ENCODE data around the gene GALNT14. TPM values are rescaled to one million over a fixed set of nuclear protein-coding genes. Genes with fewer than 3 reads are reported as not detected.
A peak's percentile ranks its signal among the peaks of the same experiment; 100 is the strongest.

Gene GALNT14
- total RNA-seq, 4 donors from 2014 or later: 1.00 TPM; not detected in 3

GRCh38 chr2:30979822-30980245 is 158.4 kb downstream of the GALNT14 start:
- DNase-seq: no peak
- peak overlapping the region in 1 of 4 donors; percentile 39 for H3K27ac ChIP-seq
- in situ Hi-C loops (cut with MboI; ENCODE audit: low pct_ligation_motif_present in 1 of 4, low pct_unique_long_range_greater_than_20kb in 1 of 4, low sequenced_read_pairs in 3 of 4): no loop called here

GRCh38 chr2:30978854-30979253 is 159.4 kb downstream of the GALNT14 start:
- no peaks in the 10 kb centered on the region for H3K36me3 ChIP-seq
- WGBS, 2 donors (ENCODE audit: low coverage in 1 of 2): 96 to 100% methylated on average over 3 to 6 of the region's 6 CpGs
- no peaks in the 10 kb centered on the region for H3K4me1 ChIP-seq
- in situ Hi-C loops (cut with MboI; ENCODE audit: low pct_ligation_motif_present in 1 of 4, low pct_unique_long_range_greater_than_20kb in 1 of 4, low sequenced_read_pairs in 3 of 4) (no loop called here), intact Hi-C loops (cut with DNase I; ENCODE audit: low total_unique reads) (no loop called here)
- DNase-seq: no peak
- H3K27ac ChIP-seq: no peak overlapping the region
- no peaks in the 10 kb centered on the region for H3K27me3 ChIP-seq
- TF ChIP-seq EP300 (IDR thresholded peaks at IDR 0.05; ENCODE audit: low read depth) (no peak), CTCF (IDR thresholded peaks at IDR 0.05) (no peak), POLR2A (IDR thresholded peaks at IDR 0.05) (no peak), POLR2AphosphoS5 (IDR thresholded peaks at IDR 0.05) (no peak)
- H3K4me3 ChIP-seq: no peak overlapping the region
- no peaks in the 10 kb centered on the region for H3K9me3 ChIP-seq

More at GRCh38 chr2:30979822-30980245, 158.4 kb downstream of the GALNT14 start:
- Histone ChIP-seq H3K9me3 (no peaks in the 10 kb centered on the region), H3K4me3 (no peak overlapping the region), H3K27me3 (no peaks in the 10 kb centered on the region), H3K4me1 (no peaks in the 10 kb centered on the region), H3K36me3 (no peaks in the 10 kb centered on the region)
- intact Hi-C loops (cut with DNase I; ENCODE audit: low total_unique reads): no loop called here
- TF ChIP-seq EP300 (IDR thresholded peaks at IDR 0.05; ENCODE audit: low read depth) (no peak), POLR2A (IDR thresholded peaks at IDR 0.05) (no peak), CTCF (IDR thresholded peaks at IDR 0.05) (no peak), POLR2AphosphoS5 (IDR thresholded peaks at IDR 0.05) (no peak)
- 67 to 71% methylated on average over 4 to 6 of the region's 6 CpGs for WGBS, 2 donors (ENCODE audit: low coverage in 1 of 2)

GRCh38 chr2:30978044-30978443 is 160.2 kb downstream of the GALNT14 start:
- WGBS, 2 donors (ENCODE audit: low coverage in 1 of 2): 57 to 61% methylated on average over 5 of the region's 5 CpGs
- intact Hi-C loops (cut with DNase I; ENCODE audit: low total_unique reads): no loop called here
- no peaks in the 10 kb centered on the region for H3K27me3 ChIP-seq

GRCh38 chr2:30975156-30975555 is 163.1 kb downstream of the GALNT14 start:
- intact Hi-C loops (cut with DNase I; ENCODE audit: low total_unique reads) (no loop called here), in situ Hi-C loops (cut with MboI; ENCODE audit: low pct_ligation_motif_present in 1 of 4, low pct_unique_long_range_greater_than_20kb in 1 of 4, low sequenced_read_pairs in 3 of 4) (no loop called here)

More at GRCh38 chr2:30978044-30978443, 160.2 kb downstream of the GALNT14 start:
- TF ChIP-seq EP300 (IDR thresholded peaks at IDR 0.05; ENCODE audit: low read depth) (no peak), CTCF (IDR thresholded peaks at IDR 0.05) (no peak)
- in situ Hi-C loops (cut with MboI; ENCODE audit: low pct_ligation_motif_present in 1 of 4, low pct_unique_long_range_greater_than_20kb in 1 of 4, low sequenced_read_pairs in 3 of 4): no loop called here
- no peak overlapping the region for H3K4me3 ChIP-seq
- DNase-seq: no peak
- H3K4me1 ChIP-seq: no peaks in the 10 kb centered on the region
- H3K36me3 ChIP-seq: no peaks in the 10 kb centered on the region
- H3K9me3 ChIP-seq: no peaks in the 10 kb centered on the region
- no peak overlapping the region for H3K27ac ChIP-seq

More at GRCh38 chr2:30975156-30975555, 163.1 kb downstream of the GALNT14 start:
- no peaks in the 10 kb centered on the region for H3K27me3 ChIP-seq
- no peaks in the 10 kb centered on the region for H3K36me3 ChIP-seq
- WGBS, 2 donors (ENCODE audit: low coverage in 1 of 2): 42 to 76% methylated on average over 2 to 3 of the region's 3 CpGs
- no peak overlapping the region for H3K4me3 ChIP-seq
- H3K4me1 ChIP-seq: no peaks in the 10 kb centered on the region
- DNase-seq: no peak
- H3K9me3 ChIP-seq: no peaks in the 10 kb centered on the region
- TF ChIP-seq POLR2AphosphoS5 (IDR thresholded peaks at IDR 0.05) (no peak), POLR2A (IDR thresholded peaks at IDR 0.05) (no peak), CTCF (IDR thresholded peaks at IDR 0.05) (no peak), EP300 (IDR thresholded peaks at IDR 0.05; ENCODE audit: low read depth) (no peak)
- no peak overlapping the region for H3K27ac ChIP-seq

All from transverse colon (tissue), 4 donors.